K562 (cell line): ENCODE measurements around the gene RNASE4. TPM values are rescaled to one million over a fixed set of nuclear protein-coding genes. Genes with fewer than 3 reads are reported as not detected.
A peak's percentile ranks its signal among the peaks of the same experiment; 100 is the strongest.

Experiments
- ATAC-seq: fragments of 200-7000 bp; cut with Tn5 transposase; 3 replicates; pipeline ENCODE4 v1.9.1; 2020; ENCODE audit warnings: moderate library complexity
- BruUV-seq: library from RNA; stranded (reverse); fragments of 400-500 nt; replicated peaks from 2 replicates; lab custom pipeline; 2021; lab: Mats Ljungman, UMichigan
- CTCF ChIA-PET: fragments of 300-600 bp; formaldehyde crosslinking; extraction: SDS; loops from one replicate; lab custom pipeline; 2021; ENCODE audit warnings: low intra/inter-chr PET ratio; lab: Yijun Ruan, JAX
- POLR2A ChIA-PET: fragments of 300-600, 350-650 bp; sonication (Branson Sonifier 250); formaldehyde crosslinking; extraction: SDS; loops from one replicate; lab custom pipeline; 2021; ENCODE audit warnings: antibody characterized with exemption, inconsistent platforms; lab: Yijun Ruan, JAX
- DNase-seq, 4 experiments: peaks; one replicate each; pipeline versions ENCODE4 v3.0.0 to v3.0.0-alpha.2; 2011 to 2018; ENCODE audit warnings: low spot score in 3 of 4, mixed read lengths in 3 of 4; ENCODE audit errors: extremely low read depth in 1 of 4
- FAIRE-seq: peaks from 2 replicates; lab custom pipeline; 2011; peaks lifted over from hg19 to GRCh38; lab: Jason Lieb, UNC
- H2AFZ ChIP-seq: 2 replicates; pipeline ENCODE4 v1.6.0; 2011; ENCODE audit warnings: low read depth, low read length, control low read depth, inconsistent platforms
- H3K27ac ChIP-seq: fragments of 200-600 bp; 3 replicates; pipeline ENCODE4 v1.8.0; 2011; ENCODE audit warnings: low read depth, mild to moderate bottlenecking, control low read depth, inconsistent platforms, low read length, moderate library complexity, mixed read lengths; ENCODE audit errors: extremely low read depth
- H3K27me3 ChIP-seq, 2 experiments: fragments of 300-600 bp in 1 of 2; 2 replicates in 1 of 2; 3 replicates in 1 of 2; pipeline versions ENCODE4 v1.6.0 to v1.8.0; 2011; ENCODE audit warnings: inconsistent platforms in 2 of 2, low read length in 2 of 2, mild to moderate bottlenecking in 1 of 2, mixed read lengths in 1 of 2, moderate library complexity in 1 of 2; ENCODE audit not compliant: control insufficient read depth in 2 of 2, insufficient read depth in 2 of 2
- H3K36me3 ChIP-seq: fragments of 300-600 bp; 3 replicates; pipeline ENCODE4 v1.8.0; 2011; ENCODE audit warnings: mild to moderate bottlenecking, low read length, inconsistent platforms; ENCODE audit not compliant: control insufficient read depth, insufficient read depth
- H3K4me1 ChIP-seq, 2 experiments: fragments of 200-600 bp in 1 of 2; replicated peaks in 1 of 2; 2 replicates in 1 of 2; 3 replicates in 1 of 2; pipeline versions ENCODE4 v1.5.1 to v1.8.0; 2011; ENCODE audit warnings: inconsistent platforms in 2 of 2, low read length in 2 of 2, mild to moderate bottlenecking in 1 of 2, mixed read lengths in 1 of 2, moderate library complexity in 1 of 2; ENCODE audit not compliant: control insufficient read depth in 2 of 2, insufficient read depth in 2 of 2
- H3K4me2 ChIP-seq: 2 replicates; pipeline ENCODE4 v1.6.1; 2011; ENCODE audit warnings: low read length, control low read depth, inconsistent platforms, mixed read lengths; ENCODE audit not compliant: insufficient read depth
- H3K4me3 ChIP-seq: fragments of 200-600 bp; sonication (generic), shearing (Covaris generic); 2 replicates; pipeline ENCODE4 v1.5.1; 2016; ENCODE audit warnings: control low read depth, inconsistent platforms
- H3K79me2 ChIP-seq: fragments of 200-600 bp; 3 replicates; pipeline ENCODE4 v1.8.0; 2011; ENCODE audit warnings: low read length, inconsistent platforms; ENCODE audit not compliant: control insufficient read depth, insufficient read depth
- H3K9ac ChIP-seq, 2 experiments: 2 replicates each; pipeline versions ENCODE4 v1.6.0 to v1.6.1; 2011; ENCODE audit warnings: low read depth in 2 of 2, low read length in 2 of 2, control low read depth in 1 of 2, inconsistent platforms in 1 of 2, mild to moderate bottlenecking in 1 of 2, mixed read lengths in 1 of 2; ENCODE audit not compliant: insufficient read depth in 1 of 2
- H3K9me1 ChIP-seq: one replicate; pipeline ENCODE4 v1.6.0; 2011; ENCODE audit warnings: inconsistent platforms, mild to moderate bottlenecking, low read length, moderate library complexity; ENCODE audit not compliant: control insufficient read depth, insufficient read depth
- H3K9me3 ChIP-seq: replicated peaks from 2 replicates; pipeline ENCODE4 v1.5.1; 2011; ENCODE audit warnings: low read depth, low read length, inconsistent platforms; ENCODE audit not compliant: control insufficient read depth, insufficient read depth
- H4K20me1 ChIP-seq: replicated peaks from 2 replicates; pipeline ENCODE4 v1.6.1; 2011; ENCODE audit warnings: low read length, inconsistent platforms, mixed read lengths; ENCODE audit not compliant: control insufficient read depth, insufficient read depth
- CCAR2 ChIP-seq: fragments of 200-400 bp; formaldehyde crosslinking; IDR thresholded peaks from 2 replicates; pipeline ENCODE4 v1.6.1; 2017; ENCODE audit warnings: mild to moderate bottlenecking, low read depth, low read length
- CXXC5 ChIP-seq: fragments of 250-450 bp; sonication (Bioruptor Pico); IDR thresholded peaks from 2 replicates; pipeline ENCODE4 v1.8.0; 2022; ENCODE audit warnings: inconsistent platforms, mild to moderate bottlenecking, moderate library complexity
- GATAD2A ChIP-seq: fragments of 450-650 bp; IDR thresholded peaks from 2 replicates; pipeline ENCODE4 v1.6.1; 2017
- HDAC3 ChIP-seq: fragments of 450-650 bp; IDR thresholded peaks from 2 replicates; pipeline ENCODE4 v1.6.1; 2018; ENCODE audit warnings: borderline replicate concordance, mild to moderate bottlenecking, moderate library complexity; ENCODE audit not compliant: partially characterized antibody
- KLF1 ChIP-seq: fragments of 450-650 bp; IDR thresholded peaks from 2 replicates; pipeline ENCODE4 v1.6.1; 2016; ENCODE audit warnings: missing genetic modification characterization, missing compliant biosample characterization
- PURB ChIP-seq: sonication (generic); formaldehyde crosslinking; IDR thresholded peaks from 2 replicates; pipeline ENCODE4 v1.9.0; 2021; ENCODE audit warnings: low read depth, mild to moderate bottlenecking, missing genetic modification reagents
- PYGO2 ChIP-seq: fragments of 450-650 bp; IDR thresholded peaks from 2 replicates; pipeline ENCODE4 v1.6.1; 2016; ENCODE audit warnings: mild to moderate bottlenecking, missing genetic modification characterization, moderate library complexity, missing compliant biosample characterization
- RNF2 ChIP-seq: sonication (generic); IDR thresholded peaks from 2 replicates; pipeline ENCODE4 v1.6.1; 2016
- SNIP1 ChIP-seq: fragments of 450-650 bp; IDR thresholded peaks from 2 replicates; pipeline ENCODE4 v1.7.1; 2017; ENCODE audit warnings: low read depth, mild to moderate bottlenecking
- SOX6 ChIP-seq: fragments of 450-650 bp; IDR thresholded peaks from 2 replicates; pipeline ENCODE4 v1.6.1; 2014; ENCODE audit warnings: mild to moderate bottlenecking
- TEAD4 ChIP-seq, 2 experiments: sonication (generic) in 1 of 2; formaldehyde crosslinking in 1 of 2; IDR thresholded peaks; 2 replicates each; pipeline versions ENCODE4 v1.6.1 to v1.8.0; 2012 to 2022; ENCODE audit warnings: borderline replicate concordance in 1 of 2, inconsistent platforms in 1 of 2, low read length in 1 of 2, mild to moderate bottlenecking in 1 of 2, missing genetic modification reagents in 1 of 2
- TRIM24 ChIP-seq, 2 experiments: fragments of 450-650 bp; IDR thresholded peaks; 2 replicates each; pipeline ENCODE4 v1.6.1; 2016
- WGBS: fragments of 100-300 bp; shearing (Covaris generic); methylation state at CpG from one replicate; pipeline ENCODE4 v1.1.6; 2016; ENCODE audit warnings: low coverage, mixed read lengths; ENCODE audit not compliant: insufficient coverage; ENCODE audit errors: missing lambda C conversion rate; 5-methylcytosine and 5-hydroxymethylcytosine counted together
- in situ Hi-C: fragments of 300-500 bp; cut with MboI; formaldehyde crosslinking; loops from 4 replicates; pipeline ENCODE4 v1.15.0; 2018; ENCODE audit warnings: inconsistent platforms, mixed read lengths
- intact Hi-C: fragments of 100-400 bp; cut with micrococcal nuclease; formaldehyde crosslinking; loops from 2 replicates; pipeline ENCODE4 v1.14.2; 2022
- polyA plus RNA-seq, 8 experiments: library from polyadenylated mRNA; depleted of rRNA in 4 of 8; stranded (reverse) in 5 of 8; unstranded in 3 of 8; fragments of >200 nt; fragmentation: Nextera tagmentation in 2 of 8; fragmentation: Illumina TruSeq in 1 of 8; extraction: Ambion mirVana in 2 of 8; extraction: Trizol in 1 of 8; gene quantifications; 2 replicates each; pipeline versions ENCODE4 v1.2.1 to v1.2.3, GENCODE V29; 2011 to 2014; ENCODE audit warnings: inconsistent platforms in 1 of 8, missing spikeins in 1 of 8
- total RNA-seq, 7 experiments: library from RNA; depleted of rRNA in 6 of 7; stranded (reverse); fragments of >200 nt in 6 of 7; fragmentation: Illumina TruSeq in 2 of 7; extraction: Trizol in 2 of 7; gene quantifications; 2 replicates each; pipeline versions ENCODE4 v1.2.1 to v1.2.3, GENCODE V29; 2011 to 2021; ENCODE audit warnings: low replicate concordance in 1 of 7
- TF ChIP-seq, protein P1 (sequence below), 2 experiments: fragments of 200-800 bp in 1 of 2; sonication (Bioruptor generic) in 1 of 2; sonication (generic) in 1 of 2; formaldehyde crosslinking in 1 of 2; IDR thresholded peaks in 1 of 2; conservative IDR thresholded peaks in 1 of 2; 2 replicates each; pipeline versions ENCODE4 v1.5.0 to v1.6.1; 2016 to 2020; ENCODE audit warnings: missing compliant biosample characterization in 1 of 2, missing genetic modification characterization in 1 of 2, missing genetic modification reagents in 1 of 2

The RNASE4 gene
- total and polyA plus RNA-seq, 9 of the 15 experiments (the other 6 are each of a cell fraction or from before 2014, with no cell fraction given) = 0.09 to 0.22 (median 0.13) TPM; not detected in 2

DNA sequence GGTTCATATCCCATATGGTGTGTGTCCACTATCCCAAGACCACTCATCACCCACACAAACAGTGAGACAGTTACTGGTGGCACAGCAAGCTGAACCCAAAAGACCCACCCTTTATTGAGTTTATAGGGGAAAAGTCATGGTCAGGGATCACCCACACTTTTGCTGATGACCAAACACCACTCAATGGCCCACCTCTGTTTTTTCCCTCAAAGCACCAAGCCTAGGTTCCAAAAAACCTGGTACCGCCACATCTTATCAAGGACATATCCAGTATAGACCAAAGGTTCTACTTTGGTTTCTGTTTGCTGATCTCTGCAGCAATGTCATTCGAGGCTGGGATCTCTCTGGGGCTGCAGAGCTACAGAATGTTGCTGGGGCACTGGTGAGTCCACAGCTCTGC, 23.2 kb upstream of the RNASE4 start:
- no peaks in the 10 kb centered on the region for H3K36me3 ChIP-seq
- ChIA-PET CTCF (no interaction called here), POLR2A (no interaction called here)
- H3K9me3 ChIP-seq = no peaks in the 10 kb centered on the region
- TF ChIP-seq KLF1 (tag) = no peak
- in situ Hi-C loops = no loop called here
- no peaks in the 10 kb centered on the region for H3K79me2 ChIP-seq
- ATAC-seq = no peak
- no peak overlapping the region for H3K27ac ChIP-seq
- DNase-seq = no peak
- H3K27me3 ChIP-seq = peaks cover 0 to 23% of the 10 kb centered on the region in 2 experiments; a peak in 2 of 5 replicates
- H3K9ac ChIP-seq = no peak overlapping the region
- H4K20me1 ChIP-seq = peaks cover 7% of the 10 kb centered on the region; the same call in 1 of the 2 replicates
- H3K4me3 ChIP-seq = no peak overlapping the region
- no TSS peak for BruUV-seq
- no peaks in the 10 kb centered on the region for H3K9me1 ChIP-seq
- no peak overlapping the region for H3K4me2 ChIP-seq
- intact Hi-C loops = no loop called here
- 48% methylated on average over 2 of the region's 2 CpGs for WGBS
- H3K4me1 ChIP-seq = peaks cover 11 to 17% of the 10 kb centered on the region in 2 experiments; a peak in 3 of 5 replicates
- FAIRE-seq = no peak
- no peak overlapping the region for H2AFZ ChIP-seq

DNA sequence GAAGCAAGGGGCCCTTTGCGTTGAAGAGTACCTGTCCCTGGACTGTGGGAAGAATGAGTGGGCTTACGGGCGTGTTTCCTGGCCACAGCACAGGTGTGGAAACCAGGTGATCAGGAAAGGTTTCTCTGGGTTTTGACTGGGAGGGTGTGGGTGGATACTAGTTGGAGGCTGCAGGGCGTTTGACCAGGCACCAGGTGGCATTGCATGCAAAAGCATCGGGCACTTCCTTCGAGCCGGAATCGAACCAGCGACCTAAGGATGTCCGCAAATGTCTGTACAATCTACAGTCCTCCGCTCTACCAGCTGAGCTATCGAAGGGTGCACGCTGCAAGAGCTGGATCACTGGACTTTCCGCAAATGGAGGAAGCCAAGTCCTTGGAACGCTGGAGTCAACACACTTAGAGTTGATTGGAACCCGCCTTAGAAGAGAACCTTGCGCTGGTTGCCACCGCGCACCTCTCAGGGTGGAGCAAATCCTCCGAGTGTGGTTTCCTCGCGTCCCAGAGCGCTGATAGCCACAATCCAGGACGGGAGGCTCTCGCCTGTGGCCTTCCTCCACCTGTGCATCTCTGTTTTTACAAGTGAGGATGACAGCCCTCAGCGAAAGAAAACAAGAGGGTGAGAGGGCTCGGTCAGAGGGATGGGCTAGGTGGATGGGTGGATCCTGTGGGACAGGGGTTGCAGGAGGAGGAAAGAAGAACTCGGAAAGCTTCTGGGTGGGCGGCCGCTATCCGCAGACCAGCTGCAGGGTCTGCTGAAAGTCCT, 21.2 kb upstream of the RNASE4 start:
- peak overlapping the region in 1 of 2 experiments; percentile 86; a peak in 3 of 4 replicates for H3K9ac ChIP-seq
- intact Hi-C loops (no loop called here), in situ Hi-C loops (no loop called here)
- POLR2A ChIA-PET = interaction anchor here (0.5 kb wide), 1 partner anchor 19 kb away, joined by 3 read pairs; no protein-coding TSS in a partner anchor
- FAIRE-seq = peak; percentile 75
- no peaks in the 10 kb centered on the region for H3K9me3 ChIP-seq
- peak overlapping the region; percentile 72 for H2AFZ ChIP-seq
- peak; percentile 86 for ATAC-seq
- no TSS peak for BruUV-seq
- peaks cover 3 to 12% of the 10 kb centered on the region in 2 experiments; a peak in 3 of 5 replicates for H3K4me1 ChIP-seq
- no peak overlapping the region for H3K27ac ChIP-seq
- peak overlapping the region; percentile 46 for H3K4me3 ChIP-seq
- CTCF ChIA-PET = interaction anchor here (1.2 to 1.3 kb wide), 2 partner anchors 28 to 192 kb away, joined by 4 to 5 read pairs; no protein-coding TSS in a partner anchor
- H4K20me1 ChIP-seq = no peaks in the 10 kb centered on the region; the same call in 1 of the 2 replicates
- H3K27me3 ChIP-seq = peaks cover 0 to 20% of the 10 kb centered on the region in 2 experiments; a peak in 2 of 5 replicates
- H3K4me2 ChIP-seq = peak overlapping the region; percentile 85
- H3K36me3 ChIP-seq = no peaks in the 10 kb centered on the region
- WGBS = 2% methylated on average over 26 of the region's 31 CpGs
- no peaks in the 10 kb centered on the region for H3K79me2 ChIP-seq
- peak; percentile 38 to 81 (median 55) for DNase-seq
- no peaks in the 10 kb centered on the region for H3K9me1 ChIP-seq
- TF ChIP-seq SNIP1 (no peak), TEAD4 (IDR thresholded peaks at IDR 0.05; ENCODE audit: low read length) (peak; percentile 71), TEAD4 (CRISPR knock-in tag; IDR thresholded peaks at IDR 0.05; ENCODE audit: borderline replicate concordance) (no peak), PYGO2 (tag) (no peak), PURB (CRISPR knock-in tag) (no peak), RNF2 (peak; percentile 30; the same call in 1 of the 2 replicates), CXXC5 (CRISPR knock-in tag) (peak; percentile 54), SOX6 (peak; percentile 41; the same call in 1 of the 2 replicates), TRIM24 (IDR thresholded peaks at IDR 0.05) (no peak), GATAD2A (no peak), CCAR2 (0 out of 2 replicates have a peak, but pooled peaks have one; percentile 45), HDAC3 (peak; percentile 78)
- TF ChIP-seq, protein P1, sequence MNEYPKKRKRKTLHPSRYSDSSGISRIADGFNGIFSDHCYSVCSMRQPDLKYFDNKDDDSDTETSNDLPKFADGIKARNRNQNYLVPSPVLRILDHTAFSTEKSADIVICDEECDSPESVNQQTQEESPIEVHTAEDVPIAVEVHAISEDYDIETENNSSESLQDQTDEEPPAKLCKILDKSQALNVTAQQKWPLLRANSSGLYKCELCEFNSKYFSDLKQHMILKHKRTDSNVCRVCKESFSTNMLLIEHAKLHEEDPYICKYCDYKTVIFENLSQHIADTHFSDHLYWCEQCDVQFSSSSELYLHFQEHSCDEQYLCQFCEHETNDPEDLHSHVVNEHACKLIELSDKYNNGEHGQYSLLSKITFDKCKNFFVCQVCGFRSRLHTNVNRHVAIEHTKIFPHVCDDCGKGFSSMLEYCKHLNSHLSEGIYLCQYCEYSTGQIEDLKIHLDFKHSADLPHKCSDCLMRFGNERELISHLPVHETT (CRISPR knock-in tag; conservative IDR thresholded peaks at IDR 0.05 in 1 of 2, IDR thresholded peaks at IDR 0.05 in 1 of 2) = no peak
